Esophagus squamous epithelium (tissue), 5 donors: ENCODE data around the gene TMEM51. TPM values are rescaled to one million over a fixed set of nuclear protein-coding genes. Genes with fewer than 3 reads are reported as not detected.

Experiments
- DNase-seq: peaks from one replicate; lab custom pipeline; 2025; lab: John Stamatoyannopoulos, UW
- H3K27ac ChIP-seq, 4 donors: fragments of 200-600 bp; sonication (generic); one replicate each; pipeline ENCODE4 v1.5.1; 2016 to 2019; ENCODE audit warnings: mild to moderate bottlenecking in 1 of 4
- H3K27me3 ChIP-seq, 4 donors: fragments of 200-600 bp; sonication (generic); 1 replicate in 3 of 4; 2 replicates in 1 of 4; pipeline versions ENCODE4 v1.5.1 to v1.6.0; 2017 to 2021; ENCODE audit warnings: antibody characterized with exemption in 1 of 4
- H3K36me3 ChIP-seq, 3 donors: fragments of 200-600 bp; sonication (generic); one replicate each; pipeline ENCODE4 v1.5.1; 2016 to 2019
- H3K4me1 ChIP-seq, 3 donors: fragments of 200-600 bp; sonication (generic); one replicate each; pipeline ENCODE4 v1.5.1; 2017 to 2019
- H3K4me3 ChIP-seq, 4 donors: fragments of 200-600 bp; sonication (generic); 1 replicate in 3 of 4; 2 replicates in 1 of 4; pipeline ENCODE4 v1.5.1; 2016 to 2019; ENCODE audit warnings: mild to moderate bottlenecking in 2 of 4, moderate library complexity in 1 of 4
- H3K9me3 ChIP-seq, 3 donors: fragments of 200-600 bp; sonication (generic); one replicate each; pipeline ENCODE4 v1.5.1; 2016 to 2019
- POLR2A ChIP-seq, 4 donors: fragments of 450-650 bp; IDR thresholded peaks; one replicate each; pipeline ENCODE4 v1.6.1; 2017; ENCODE audit warnings: antibody characterized with exemption in 4 of 4, mild to moderate bottlenecking in 4 of 4, moderate library complexity in 3 of 4
- WGBS, 2 donors: methylation state at CpG; one replicate each; pipeline ENCODE4 v1.1.5; 2018; 5-methylcytosine and 5-hydroxymethylcytosine counted together
- intact Hi-C: fragments of 100-400 bp; cut with DNase I; formaldehyde crosslinking; loops from one replicate; pipeline ENCODE4 v1.15.0; 2022
- total RNA-seq, 4 donors: library from RNA; depleted of rRNA; stranded (reverse); fragments of >200 nt; gene quantifications; one replicate each; pipeline ENCODE4 v1.1.0, GENCODE V29; 2016
- TF ChIP-seq, protein P1 (sequence below), 6 experiments: fragments of 450-650 bp in 4 of 6; fragments of 200-600 bp in 2 of 6; sonication (generic) in 2 of 6; IDR thresholded peaks; one replicate each; pipeline ENCODE4 v1.5.1; 2016 to 2019; ENCODE audit warnings: antibody characterized with exemption in 6 of 6, mild to moderate bottlenecking in 4 of 6, moderate library complexity in 4 of 6
- donor health status: DM: yes; HTN: yes; CAD: no.

The TMEM51 gene
- total RNA-seq, 4 donors from 2014 or later, result 11.6 to 23.7 (median 17.7) TPM

DNA sequence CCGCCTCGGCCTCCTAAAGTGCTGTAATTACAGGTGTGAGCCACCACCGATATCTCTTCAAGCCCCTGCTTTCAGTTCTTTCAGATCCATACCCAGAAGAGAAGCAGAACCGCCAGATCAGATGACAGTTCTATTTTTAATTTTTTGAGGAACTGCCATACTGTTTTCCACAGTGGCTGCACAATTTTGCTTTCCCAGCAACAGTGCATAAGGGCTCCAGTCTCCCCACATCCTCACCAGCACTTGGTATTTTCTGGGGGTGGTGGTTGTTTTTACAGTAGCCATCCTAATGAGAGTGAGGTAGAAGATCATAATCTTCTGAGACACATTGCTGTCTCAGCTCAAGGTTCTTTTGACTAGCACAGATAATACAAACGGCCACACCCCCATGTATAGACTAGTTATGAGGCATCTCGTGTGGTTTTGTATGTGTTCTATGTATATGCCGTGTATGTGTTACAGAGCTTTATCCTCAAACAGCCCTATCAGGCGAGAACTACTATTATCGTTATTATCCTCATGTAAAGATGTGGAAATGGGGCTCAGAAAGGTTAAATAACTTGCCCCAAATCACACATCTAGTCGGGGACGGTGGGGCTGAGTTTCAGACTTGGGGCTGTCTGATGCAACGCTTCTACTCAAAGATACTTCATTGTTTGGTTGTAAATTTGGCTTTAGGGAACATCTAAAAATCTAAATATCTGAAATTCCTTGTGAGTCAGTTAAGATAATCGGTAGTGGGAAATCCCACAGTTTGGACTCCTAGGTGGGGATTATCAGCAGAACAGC is 105.5 kb downstream of the TMEM51 start:
- H3K4me1 ChIP-seq, result peaks cover 9 to 32% (median 26%) of the 10 kb centered on the region in 3 donors
- H3K27ac ChIP-seq, result peak overlapping the region in 3 of 4 donors; percentile 7 to 51 (median 40)
- no peak overlapping the region for H3K4me3 ChIP-seq
- H3K9me3 ChIP-seq, result no peaks in the 10 kb centered on the region
- WGBS, 2 donors, result 75 to 78% methylated on average over 13 of the region's 13 CpGs
- no peaks in the 10 kb centered on the region for H3K27me3 ChIP-seq
- TF ChIP-seq, protein P1, sequence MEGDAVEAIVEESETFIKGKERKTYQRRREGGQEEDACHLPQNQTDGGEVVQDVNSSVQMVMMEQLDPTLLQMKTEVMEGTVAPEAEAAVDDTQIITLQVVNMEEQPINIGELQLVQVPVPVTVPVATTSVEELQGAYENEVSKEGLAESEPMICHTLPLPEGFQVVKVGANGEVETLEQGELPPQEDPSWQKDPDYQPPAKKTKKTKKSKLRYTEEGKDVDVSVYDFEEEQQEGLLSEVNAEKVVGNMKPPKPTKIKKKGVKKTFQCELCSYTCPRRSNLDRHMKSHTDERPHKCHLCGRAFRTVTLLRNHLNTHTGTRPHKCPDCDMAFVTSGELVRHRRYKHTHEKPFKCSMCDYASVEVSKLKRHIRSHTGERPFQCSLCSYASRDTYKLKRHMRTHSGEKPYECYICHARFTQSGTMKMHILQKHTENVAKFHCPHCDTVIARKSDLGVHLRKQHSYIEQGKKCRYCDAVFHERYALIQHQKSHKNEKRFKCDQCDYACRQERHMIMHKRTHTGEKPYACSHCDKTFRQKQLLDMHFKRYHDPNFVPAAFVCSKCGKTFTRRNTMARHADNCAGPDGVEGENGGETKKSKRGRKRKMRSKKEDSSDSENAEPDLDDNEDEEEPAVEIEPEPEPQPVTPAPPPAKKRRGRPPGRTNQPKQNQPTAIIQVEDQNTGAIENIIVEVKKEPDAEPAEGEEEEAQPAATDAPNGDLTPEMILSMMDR (IDR thresholded peaks at IDR 0.05), result no peak
- TF ChIP-seq POLR2A (IDR thresholded peaks at IDR 0.05), result no peak
- no peak for DNase-seq
- intact Hi-C loops, result no loop called here
- no peaks in the 10 kb centered on the region for H3K36me3 ChIP-seq

- TF ChIP-seq POLR2A (IDR thresholded peaks at IDR 0.05), result no peak
- TF ChIP-seq, protein P1 (IDR thresholded peaks at IDR 0.05), result no peak
- Histone ChIP-seq H3K27me3 (no peaks in the 10 kb centered on the region), H3K27ac (peak overlapping the region in 2 of 4 donors; percentile 40 to 51), H3K4me3 (no peak overlapping the region), H3K36me3 (no peaks in the 10 kb centered on the region), H3K9me3 (no peaks in the 10 kb centered on the region), H3K4me1 (peaks cover 9 to 32% (median 26%) of the 10 kb centered on the region in 3 donors)
- WGBS, 2 donors, result 76 to 93% methylated on average over 6 to 8 of the region's 9 CpGs
- intact Hi-C loops, result no loop called here
- no peak for DNase-seq
Observed at GRCh38 chr1:15259622-15260007, 106.1 kb downstream of the TMEM51 start.

GRCh38 chr1:15260418-15261154 is 107.0 kb downstream of the TMEM51 start:
- no peak for DNase-seq
- no peak for TF ChIP-seq POLR2A (IDR thresholded peaks at IDR 0.05)
- TF ChIP-seq, protein P1 (IDR thresholded peaks at IDR 0.05), result no peak
- no peaks in the 10 kb centered on the region for H3K27me3 ChIP-seq

GRCh38 chr1:15261155-15262002 is 107.8 kb downstream of the TMEM51 start:
- 20 to 37% methylated on average over 16 of the region's 20 CpGs for WGBS, 2 donors
- H3K27me3 ChIP-seq, result no peaks in the 10 kb centered on the region
- intact Hi-C loops, result no loop called here
- peak overlapping the region; percentile 6 to 58 (median 38) for H3K27ac ChIP-seq
- peak overlapping the region in 3 of 4 donors; percentile 9 to 38 (median 21) for H3K4me3 ChIP-seq
- TF ChIP-seq, protein P1 (IDR thresholded peaks at IDR 0.05), result no peak
- no peaks in the 10 kb centered on the region for H3K36me3 ChIP-seq
- DNase-seq, result no peak
- H3K9me3 ChIP-seq, result no peaks in the 10 kb centered on the region
- H3K4me1 ChIP-seq, result peaks cover 9 to 32% (median 26%) of the 10 kb centered on the region in 3 donors

More at GRCh38 chr1:15260418-15261154, 107.0 kb downstream of the TMEM51 start:
- H3K27ac ChIP-seq, result peak overlapping the region; percentile 6 to 58 (median 38)
- H3K4me1 ChIP-seq, result peaks cover 9 to 32% (median 26%) of the 10 kb centered on the region in 3 donors
- H3K9me3 ChIP-seq, result no peaks in the 10 kb centered on the region
- intact Hi-C loops, result no loop called here
- no peaks in the 10 kb centered on the region for H3K36me3 ChIP-seq
- 49% methylated on average over 11 to 12 of the region's 12 CpGs for WGBS, 2 donors
- H3K4me3 ChIP-seq, result peak overlapping the region in 1 of 4 donors; percentile 38
